Measurements from ENCODE around the gene NR3C1. TPM values are rescaled to one million over a fixed set of nuclear protein-coding genes. Genes with fewer than 3 reads are reported as not detected.

NR3C1 gene
- total and polyA plus RNA-seq, 2 of the 13 experiments (the other 11 are each of a cell fraction or from before 2014, with no cell fraction given), result 10.0 to 24.3 TPM

DNA sequence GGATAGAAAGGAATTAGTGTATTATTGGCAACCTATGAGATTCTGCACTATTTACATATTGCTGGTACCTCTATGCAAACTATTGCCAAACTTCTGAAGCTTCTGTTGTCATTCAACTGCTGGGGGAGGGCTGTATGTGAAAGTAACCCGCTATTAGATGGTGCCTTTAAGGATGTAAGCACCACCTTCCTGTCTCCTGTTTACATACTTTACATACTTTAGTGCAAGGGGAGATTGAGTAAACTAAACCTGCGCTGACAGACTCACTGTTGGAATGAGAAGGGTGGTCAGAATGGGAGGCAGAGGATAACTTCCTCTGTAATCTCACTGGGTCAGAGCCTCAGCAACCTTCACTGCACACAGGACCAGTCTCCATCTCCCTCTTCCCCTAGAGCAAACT is 123.8 kb downstream of the NR3C1 start (continued):
- TF ChIP-seq, protein P1, sequence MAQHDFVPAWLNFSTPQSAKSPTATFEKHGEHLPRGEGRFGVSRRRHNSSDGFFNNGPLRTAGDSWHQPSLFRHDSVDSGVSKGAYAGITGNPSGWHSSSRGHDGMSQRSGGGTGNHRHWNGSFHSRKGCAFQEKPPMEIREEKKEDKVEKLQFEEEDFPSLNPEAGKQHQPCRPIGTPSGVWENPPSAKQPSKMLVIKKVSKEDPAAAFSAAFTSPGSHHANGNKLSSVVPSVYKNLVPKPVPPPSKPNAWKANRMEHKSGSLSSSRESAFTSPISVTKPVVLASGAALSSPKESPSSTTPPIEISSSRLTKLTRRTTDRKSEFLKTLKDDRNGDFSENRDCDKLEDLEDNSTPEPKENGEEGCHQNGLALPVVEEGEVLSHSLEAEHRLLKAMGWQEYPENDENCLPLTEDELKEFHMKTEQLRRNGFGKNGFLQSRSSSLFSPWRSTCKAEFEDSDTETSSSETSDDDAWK (CRISPR knock-in tag; IDR thresholded peaks at IDR 0.05), result no peak
- TF ChIP-seq ZBTB38 (CRISPR knock-in tag; IDR thresholded peaks at IDR 0.05), result no peak
- peak; percentile 39 for TF ChIP-seq RARA (CRISPR knock-in tag; IDR thresholded peaks at IDR 0.05)
- 0 out of 2 replicates have a peak, but pooled peaks have one; percentile 28 for TF ChIP-seq ISL2 (CRISPR knock-in tag; IDR thresholded peaks at IDR 0.05)
- no peak for TF ChIP-seq ZNF768 (CRISPR knock-in tag; IDR thresholded peaks at IDR 0.05)
- peak; percentile 69; the same call in 1 of the 2 replicates for TF ChIP-seq ZNF614 (CRISPR knock-in tag; IDR thresholded peaks at IDR 0.05; ENCODE audit: borderline replicate concordance)
- no peak for TF ChIP-seq PTBP1 (IDR thresholded peaks at IDR 0.05; ENCODE audit: low read depth, low read length, poor library complexity, severe bottlenecking)
- TF ChIP-seq NFE2L2 (IDR thresholded peaks at IDR 0.05; ENCODE audit: low read length), result no peak
- TF ChIP-seq, protein P2, sequence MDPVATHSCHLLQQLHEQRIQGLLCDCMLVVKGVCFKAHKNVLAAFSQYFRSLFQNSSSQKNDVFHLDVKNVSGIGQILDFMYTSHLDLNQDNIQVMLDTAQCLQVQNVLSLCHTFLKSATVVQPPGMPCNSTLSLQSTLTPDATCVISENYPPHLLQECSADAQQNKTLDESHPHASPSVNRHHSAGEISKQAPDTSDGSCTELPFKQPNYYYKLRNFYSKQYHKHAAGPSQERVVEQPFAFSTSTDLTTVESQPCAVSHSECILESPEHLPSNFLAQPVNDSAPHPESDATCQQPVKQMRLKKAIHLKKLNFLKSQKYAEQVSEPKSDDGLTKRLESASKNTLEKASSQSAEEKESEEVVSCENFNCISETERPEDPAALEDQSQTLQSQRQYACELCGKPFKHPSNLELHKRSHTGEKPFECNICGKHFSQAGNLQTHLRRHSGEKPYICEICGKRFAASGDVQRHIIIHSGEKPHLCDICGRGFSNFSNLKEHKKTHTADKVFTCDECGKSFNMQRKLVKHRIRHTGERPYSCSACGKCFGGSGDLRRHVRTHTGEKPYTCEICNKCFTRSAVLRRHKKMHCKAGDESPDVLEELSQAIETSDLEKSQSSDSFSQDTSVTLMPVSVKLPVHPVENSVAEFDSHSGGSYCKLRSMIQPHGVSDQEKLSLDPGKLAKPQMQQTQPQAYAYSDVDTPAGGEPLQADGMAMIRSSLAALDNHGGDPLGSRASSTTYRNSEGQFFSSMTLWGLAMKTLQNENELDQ (CRISPR knock-in tag; IDR thresholded peaks at IDR 0.05; ENCODE audit: borderline replicate concordance), result no peak
- TF ChIP-seq, protein P3, sequence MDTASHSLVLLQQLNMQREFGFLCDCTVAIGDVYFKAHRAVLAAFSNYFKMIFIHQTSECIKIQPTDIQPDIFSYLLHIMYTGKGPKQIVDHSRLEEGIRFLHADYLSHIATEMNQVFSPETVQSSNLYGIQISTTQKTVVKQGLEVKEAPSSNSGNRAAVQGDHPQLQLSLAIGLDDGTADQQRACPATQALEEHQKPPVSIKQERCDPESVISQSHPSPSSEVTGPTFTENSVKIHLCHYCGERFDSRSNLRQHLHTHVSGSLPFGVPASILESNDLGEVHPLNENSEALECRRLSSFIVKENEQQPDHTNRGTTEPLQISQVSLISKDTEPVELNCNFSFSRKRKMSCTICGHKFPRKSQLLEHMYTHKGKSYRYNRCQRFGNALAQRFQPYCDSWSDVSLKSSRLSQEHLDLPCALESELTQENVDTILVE (CRISPR knock-in tag; IDR thresholded peaks at IDR 0.05), result 0 out of 2 replicates have a peak, but pooled peaks have one; percentile 34
- no peak for TF ChIP-seq GTF2F1 (IDR thresholded peaks at IDR 0.05; ENCODE audit: low read length)
- TF ChIP-seq RBM39 (IDR thresholded peaks at IDR 0.05; ENCODE audit: low read depth, low read length, poor library complexity, severe bottlenecking), result no peak
- TF ChIP-seq SOX13 (IDR thresholded peaks at IDR 0.05), result no peak
- peak in 1 of 2 experiments; percentile 47; a peak in 1 of 4 replicates for TF ChIP-seq SOX13 (CRISPR knock-in tag; conservative IDR thresholded peaks at IDR 0.05 in 1 of 2, IDR thresholded peaks at IDR 0.05 in 1 of 2)
- TF ChIP-seq FOXC1 (CRISPR knock-in tag; IDR thresholded peaks at IDR 0.05; ENCODE audit: borderline replicate concordance), result no peak
- TF ChIP-seq HDAC2 (CRISPR knock-in tag; IDR thresholded peaks at IDR 0.05), result peak; percentile 66; the same call in 1 of the 2 replicates
- TF ChIP-seq, protein P4, sequence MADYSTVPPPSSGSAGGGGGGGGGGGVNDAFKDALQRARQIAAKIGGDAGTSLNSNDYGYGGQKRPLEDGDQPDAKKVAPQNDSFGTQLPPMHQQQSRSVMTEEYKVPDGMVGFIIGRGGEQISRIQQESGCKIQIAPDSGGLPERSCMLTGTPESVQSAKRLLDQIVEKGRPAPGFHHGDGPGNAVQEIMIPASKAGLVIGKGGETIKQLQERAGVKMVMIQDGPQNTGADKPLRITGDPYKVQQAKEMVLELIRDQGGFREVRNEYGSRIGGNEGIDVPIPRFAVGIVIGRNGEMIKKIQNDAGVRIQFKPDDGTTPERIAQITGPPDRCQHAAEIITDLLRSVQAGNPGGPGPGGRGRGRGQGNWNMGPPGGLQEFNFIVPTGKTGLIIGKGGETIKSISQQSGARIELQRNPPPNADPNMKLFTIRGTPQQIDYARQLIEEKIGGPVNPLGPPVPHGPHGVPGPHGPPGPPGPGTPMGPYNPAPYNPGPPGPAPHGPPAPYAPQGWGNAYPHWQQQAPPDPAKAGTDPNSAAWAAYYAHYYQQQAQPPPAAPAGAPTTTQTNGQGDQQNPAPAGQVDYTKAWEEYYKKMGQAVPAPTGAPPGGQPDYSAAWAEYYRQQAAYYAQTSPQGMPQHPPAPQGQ (CRISPR knock-in tag; IDR thresholded peaks at IDR 0.05; ENCODE audit: borderline replicate concordance), result no peak
- TF ChIP-seq, protein P5, sequence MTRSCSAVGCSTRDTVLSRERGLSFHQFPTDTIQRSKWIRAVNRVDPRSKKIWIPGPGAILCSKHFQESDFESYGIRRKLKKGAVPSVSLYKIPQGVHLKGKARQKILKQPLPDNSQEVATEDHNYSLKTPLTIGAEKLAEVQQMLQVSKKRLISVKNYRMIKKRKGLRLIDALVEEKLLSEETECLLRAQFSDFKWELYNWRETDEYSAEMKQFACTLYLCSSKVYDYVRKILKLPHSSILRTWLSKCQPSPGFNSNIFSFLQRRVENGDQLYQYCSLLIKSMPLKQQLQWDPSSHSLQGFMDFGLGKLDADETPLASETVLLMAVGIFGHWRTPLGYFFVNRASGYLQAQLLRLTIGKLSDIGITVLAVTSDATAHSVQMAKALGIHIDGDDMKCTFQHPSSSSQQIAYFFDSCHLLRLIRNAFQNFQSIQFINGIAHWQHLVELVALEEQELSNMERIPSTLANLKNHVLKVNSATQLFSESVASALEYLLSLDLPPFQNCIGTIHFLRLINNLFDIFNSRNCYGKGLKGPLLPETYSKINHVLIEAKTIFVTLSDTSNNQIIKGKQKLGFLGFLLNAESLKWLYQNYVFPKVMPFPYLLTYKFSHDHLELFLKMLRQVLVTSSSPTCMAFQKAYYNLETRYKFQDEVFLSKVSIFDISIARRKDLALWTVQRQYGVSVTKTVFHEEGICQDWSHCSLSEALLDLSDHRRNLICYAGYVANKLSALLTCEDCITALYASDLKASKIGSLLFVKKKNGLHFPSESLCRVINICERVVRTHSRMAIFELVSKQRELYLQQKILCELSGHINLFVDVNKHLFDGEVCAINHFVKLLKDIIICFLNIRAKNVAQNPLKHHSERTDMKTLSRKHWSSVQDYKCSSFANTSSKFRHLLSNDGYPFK (CRISPR knock-in tag; IDR thresholded peaks at IDR 0.05; ENCODE audit: borderline replicate concordance), result no peak
- no peak for TF ChIP-seq ATF1 (CRISPR knock-in tag; IDR thresholded peaks at IDR 0.05)

Data from HepG2 (cell line).